NCI-H510A (cell line): Measurements from ENCODE around the gene AGO3.

ENCODE experiments used
- DNase-seq: peaks from one replicate; lab custom pipeline; 2025; lab: John Stamatoyannopoulos, UW

AGO3 gene

DNA sequence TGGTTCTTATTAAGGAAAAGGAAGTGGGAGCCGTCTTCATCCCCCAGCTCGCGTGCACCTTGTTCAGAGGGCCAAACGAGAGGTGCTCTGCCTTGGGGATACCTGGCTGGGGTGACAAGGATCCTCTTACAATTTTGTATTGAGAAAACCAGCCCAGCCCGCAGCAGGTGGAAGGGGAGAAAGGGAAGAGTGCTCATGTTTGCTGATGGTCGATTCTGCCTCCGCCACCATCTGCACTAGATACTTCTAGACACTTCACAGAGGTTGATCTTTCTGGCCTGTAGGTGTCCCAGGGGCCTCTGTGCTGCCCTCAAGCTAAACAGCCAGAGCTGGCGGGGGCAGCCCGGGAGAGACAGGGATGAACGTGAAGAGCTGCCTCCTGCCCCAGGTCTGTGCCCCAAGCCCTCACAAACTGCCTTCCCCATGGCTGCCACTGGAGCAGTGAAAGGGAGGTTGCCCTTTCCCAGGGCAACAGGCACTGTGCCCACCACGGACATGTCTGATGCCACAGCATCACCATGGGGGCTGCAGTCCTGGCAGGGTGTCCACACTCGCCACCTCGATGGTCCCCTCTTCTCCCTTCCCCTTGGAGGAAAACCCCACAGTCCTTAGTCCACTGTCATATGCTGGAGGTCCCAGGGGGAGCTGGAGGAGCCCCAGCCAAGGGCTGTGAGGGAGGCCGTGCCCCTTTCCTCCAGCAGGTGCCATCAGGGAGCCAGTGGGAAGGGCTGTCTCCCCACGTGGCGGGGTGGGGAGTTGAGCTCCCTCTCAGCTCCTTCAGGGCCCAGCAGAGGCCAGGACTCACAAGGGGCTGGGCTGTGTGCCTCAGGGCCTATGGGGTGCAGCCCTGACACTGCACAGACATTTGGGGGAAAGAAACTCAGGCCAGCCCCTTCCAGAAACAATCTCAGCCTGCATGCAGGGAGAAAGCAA is 165.9 kb downstream of the AGO3 start:
- peak; percentile 59 for DNase-seq

DNA sequence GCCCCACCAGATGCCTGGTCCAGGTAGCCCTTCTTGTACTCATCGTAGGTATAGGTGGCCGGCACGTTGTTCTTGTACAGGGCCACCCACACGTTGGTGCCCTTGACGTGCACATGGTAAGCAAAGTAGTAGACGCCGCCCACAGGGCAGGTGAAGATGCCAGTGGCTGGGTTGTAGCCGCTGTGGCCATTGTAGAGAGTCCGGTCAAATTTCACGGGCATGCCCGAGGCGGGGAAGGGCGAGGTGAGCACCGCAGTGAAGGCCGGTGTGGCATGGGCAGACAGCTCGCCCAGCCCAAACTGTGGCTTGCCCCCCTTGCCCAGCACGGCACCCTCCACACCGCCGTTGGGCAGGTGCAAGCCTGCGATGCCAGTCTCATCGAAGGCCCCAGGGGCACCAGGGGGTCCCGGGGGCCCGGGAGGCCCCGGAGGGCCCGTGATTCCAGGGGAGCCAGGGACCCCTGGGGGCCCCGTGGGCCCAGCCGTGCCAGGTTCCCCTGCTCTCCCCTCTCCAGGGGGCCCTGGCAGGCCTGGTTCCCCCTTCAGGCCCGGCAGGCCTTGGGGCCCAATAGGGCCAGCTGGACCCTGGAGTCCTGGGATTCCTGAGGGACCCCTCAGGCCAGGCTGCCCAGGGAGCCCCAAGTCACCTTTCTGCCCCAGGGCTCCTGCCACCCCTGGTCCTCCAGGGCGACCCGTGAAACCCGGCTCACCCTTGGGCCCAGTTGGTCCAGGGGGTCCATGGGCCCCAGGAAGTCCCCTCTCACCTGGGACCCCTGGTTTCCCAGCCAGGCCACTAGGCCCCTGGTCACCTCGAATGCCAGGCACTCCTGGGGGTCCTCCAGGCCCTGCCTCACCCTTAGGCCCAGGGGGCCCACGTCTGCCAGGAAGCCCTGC is 167.0 kb downstream of the AGO3 start:
- DNase-seq: no peak

DNA sequence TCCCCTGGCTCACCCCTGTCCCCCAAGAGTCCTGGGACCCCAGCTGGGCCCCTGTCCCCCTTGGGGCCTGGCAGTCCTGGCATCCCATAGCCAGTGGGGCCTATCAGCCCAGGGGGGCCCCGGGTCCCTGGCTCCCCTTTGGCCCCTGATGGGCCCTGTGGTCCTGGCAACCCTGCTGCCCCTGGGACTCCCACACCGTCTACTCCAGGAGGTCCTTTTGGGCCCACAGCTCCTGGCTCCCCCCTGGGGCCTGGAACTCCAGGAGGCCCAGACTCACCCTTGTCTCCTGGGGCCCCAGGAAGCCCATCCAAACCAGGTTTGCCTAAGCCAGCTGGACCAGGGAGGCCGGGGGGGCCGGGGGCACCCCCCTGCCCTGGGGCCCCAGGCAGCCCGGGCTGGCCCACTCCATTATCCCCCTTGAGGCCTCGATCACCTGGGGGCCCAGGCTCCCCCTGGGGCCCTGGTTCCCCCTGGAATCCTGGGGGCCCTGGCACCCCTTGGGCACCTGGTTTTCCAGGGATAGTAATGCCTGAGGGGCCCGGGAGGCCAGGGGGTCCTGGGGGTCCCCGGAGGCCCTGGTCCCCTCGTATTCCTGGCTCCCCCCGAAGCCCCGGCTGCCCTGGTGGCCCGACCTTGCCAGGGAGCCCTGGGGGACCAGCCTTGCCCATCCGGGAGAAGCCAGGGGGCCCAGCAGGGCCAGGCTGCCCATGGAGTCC is 167.9 kb downstream of the AGO3 start:
- DNase-seq: no peak

DNA sequence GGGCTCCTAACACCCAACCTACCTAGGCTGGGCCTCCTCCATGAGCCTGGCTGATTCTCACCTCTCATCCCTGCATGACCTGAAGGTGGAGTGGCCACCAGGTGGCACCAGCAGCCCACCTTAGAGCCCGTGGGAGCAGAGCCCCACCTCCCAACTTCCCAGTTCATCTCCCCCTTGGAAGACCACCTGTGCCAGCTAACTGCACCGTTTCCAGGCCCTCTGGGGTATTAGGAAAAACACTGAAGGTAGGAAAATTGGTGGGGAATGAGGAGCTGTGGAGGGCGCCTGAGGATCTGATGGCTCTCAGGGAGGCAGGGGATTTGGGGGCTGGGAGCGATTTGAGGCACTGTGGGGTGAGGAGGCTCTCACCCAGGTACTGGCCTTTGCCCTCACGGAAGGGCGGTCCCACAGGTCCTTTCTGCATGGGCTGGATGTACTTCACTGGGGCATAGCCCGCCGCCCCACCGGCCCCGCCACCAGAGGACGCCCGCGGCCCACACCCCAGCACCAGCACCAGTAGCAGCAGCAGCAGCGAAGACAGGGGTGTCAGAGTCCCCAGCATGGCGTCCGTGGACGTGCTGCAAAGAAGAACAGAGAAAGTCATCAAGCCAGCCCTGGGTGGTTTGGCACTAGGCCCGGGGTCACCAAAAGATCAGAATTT is 168.9 kb downstream of the AGO3 start:
- DNase-seq: peak; percentile 77

- DNase-seq: no peak
Measured at GRCh38 chr1:36100376-36100775, 169.5 kb downstream of the AGO3 start.

DNA sequence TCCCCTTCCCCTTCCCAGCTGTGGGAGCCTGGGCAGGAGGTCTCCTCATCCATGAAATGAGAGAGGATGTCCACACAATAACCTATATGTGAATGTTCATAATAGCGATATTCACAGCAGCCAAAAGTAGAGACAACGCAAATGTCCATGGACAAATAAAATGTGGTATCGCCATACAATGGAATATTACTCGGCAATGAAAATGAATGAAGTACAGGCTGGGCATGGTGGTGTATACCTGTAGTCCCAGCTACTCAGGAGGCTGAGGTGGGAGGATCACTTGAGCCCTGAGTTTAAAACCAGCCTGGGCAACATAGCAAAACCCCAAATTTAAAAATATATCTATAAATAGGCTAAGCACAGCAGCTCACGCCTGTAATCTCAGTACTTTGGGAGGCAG is 170.6 kb downstream of the AGO3 start:
- no peak for DNase-seq

- no peak for DNase-seq
Measured at GRCh38 chr1:36106269-36106668, 175.4 kb downstream of the AGO3 start.

DNA sequence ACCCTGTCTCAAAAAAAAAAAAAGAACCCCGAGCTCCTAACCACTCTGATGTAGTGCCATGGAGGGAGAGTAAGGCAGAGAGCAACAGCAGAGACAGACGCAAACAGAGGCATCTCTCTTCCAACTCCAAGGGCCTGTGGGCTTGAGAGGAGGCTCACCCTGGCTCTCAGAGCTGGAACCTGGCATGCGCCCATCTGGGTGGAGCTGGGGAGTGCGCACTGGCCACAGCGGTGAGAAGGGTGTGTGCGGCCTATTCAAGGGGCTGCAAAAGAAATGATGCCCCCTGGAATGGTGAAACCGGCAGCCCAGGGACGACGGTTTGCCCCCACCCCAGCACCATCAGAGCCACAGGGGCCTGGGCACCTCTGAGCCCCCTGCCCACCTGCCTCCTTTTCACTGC is 176.5 kb downstream of the AGO3 start:
- DNase-seq: no peak

GRCh38 chr1:36108314-36108713 is 177.4 kb downstream of the AGO3 start:
- no peak for DNase-seq

GRCh38 chr1:36109041-36109679 is 178.3 kb downstream of the AGO3 start:
- DNase-seq: no peak

DNA sequence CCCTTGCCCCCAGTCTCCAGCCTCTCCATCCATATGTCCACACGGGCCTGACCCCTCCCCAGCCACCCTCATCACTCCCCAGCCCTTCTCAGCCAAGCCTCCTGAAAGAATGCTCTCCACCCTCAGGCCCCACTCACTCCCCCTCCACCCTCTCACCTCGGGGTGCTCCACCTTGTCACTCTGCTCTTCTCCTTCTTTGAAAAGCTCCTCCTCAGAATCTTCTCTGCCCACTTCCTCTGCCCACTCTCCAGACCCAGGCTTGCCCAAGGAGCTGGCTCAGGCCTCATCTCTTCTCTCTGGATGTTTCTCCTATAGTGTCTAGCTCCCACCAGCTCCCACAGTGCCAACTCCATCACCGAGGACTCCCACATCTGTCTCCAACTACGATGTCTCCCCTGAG is 180.2 kb downstream of the AGO3 start:
- no peak for DNase-seq

DNA sequence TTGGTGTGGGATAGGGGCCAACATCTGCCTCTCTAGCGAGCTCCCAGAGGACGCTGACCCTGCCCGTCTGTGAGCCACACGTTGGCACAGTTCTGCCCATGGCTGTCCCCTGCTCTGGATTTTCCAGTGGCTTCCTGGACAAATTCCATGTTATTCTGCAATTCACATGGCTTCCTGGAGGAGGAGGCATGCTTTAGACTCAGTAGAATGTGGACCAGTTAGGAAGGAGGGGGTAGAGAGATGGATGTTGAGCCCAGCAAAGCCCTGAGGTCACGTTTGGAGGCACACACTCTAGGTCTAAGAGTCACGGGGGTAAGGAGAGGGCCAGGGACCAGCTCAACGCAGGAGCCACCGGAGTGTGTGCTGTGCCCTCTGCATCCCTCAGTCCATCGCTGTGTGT is 181.9 kb downstream of the AGO3 start:
- no peak for DNase-seq

- DNase-seq: no peak
Measured at GRCh38 chr1:36114371-36114770, 183.5 kb downstream of the AGO3 start.

- no peak for DNase-seq
Measured at GRCh38 chr1:36115200-36115669, 184.3 kb downstream of the AGO3 start.

GRCh38 chr1:36115931-36116330 is 185.0 kb downstream of the AGO3 start:
- DNase-seq: no peak

DNA sequence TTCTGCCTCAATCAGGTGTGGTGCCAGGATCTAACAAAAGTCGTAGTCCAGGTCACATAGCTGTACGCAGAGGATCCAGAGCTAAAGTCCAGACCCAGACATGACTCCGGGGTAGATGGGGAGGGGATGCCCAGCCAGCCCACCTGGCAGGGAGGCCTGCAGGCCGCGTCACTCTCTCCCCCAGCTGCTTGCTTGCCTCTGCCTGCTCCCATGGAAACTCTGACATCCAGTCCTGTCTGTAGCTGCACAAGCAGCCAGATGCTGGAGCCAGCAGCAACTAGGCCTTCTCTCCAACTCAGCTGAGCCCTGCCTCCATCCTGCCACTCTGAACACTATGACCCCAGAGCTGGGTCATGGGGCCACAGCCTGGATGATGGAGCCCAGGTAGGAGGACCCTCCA is 186.0 kb downstream of the AGO3 start:
- DNase-seq: no peak

DNA sequence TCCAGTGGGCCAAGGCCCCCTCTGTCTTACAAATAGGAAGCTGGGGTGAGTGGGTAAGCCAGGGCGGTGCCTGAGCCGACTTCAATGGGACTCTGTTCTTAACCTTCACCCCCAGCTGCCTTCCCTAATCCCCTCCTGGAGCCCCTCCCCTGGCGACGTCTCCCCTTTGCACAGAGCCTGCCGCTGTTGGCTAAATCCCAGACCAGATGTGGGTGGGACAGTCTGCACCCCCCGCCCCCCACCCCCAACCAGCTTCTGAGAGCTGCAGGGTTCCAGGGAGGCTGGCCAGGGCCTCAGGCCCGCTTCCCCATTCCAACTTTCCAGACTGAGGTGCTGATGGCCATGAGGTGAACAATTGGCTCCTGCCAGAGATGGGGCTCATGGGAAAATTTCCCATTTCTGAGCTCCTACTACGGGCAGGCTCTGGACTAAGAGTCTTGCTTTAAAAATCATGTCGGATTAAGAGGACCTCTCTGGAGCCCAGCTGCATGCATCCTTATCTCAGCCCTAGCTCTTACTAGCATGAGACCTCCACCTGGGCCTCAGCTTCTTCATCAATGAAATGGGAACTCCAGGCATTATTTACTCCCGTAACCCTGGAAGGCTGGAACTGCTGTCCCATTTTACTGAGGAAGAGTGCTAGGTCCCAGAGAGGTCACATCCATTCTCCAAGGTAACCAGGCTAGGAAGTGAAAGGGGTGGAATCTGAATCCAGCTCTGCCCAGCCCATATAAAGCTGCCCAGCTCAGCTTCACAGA is 187.7 kb downstream of the AGO3 start:
- no peak for DNase-seq

GRCh38 chr1:36119456-36119855 is 188.6 kb downstream of the AGO3 start:
- DNase-seq: no peak
